CD8-positive, alpha-beta memory T cell (primary cell): ENCODE measurements around the gene ANO6. TPM values are rescaled to one million over a fixed set of nuclear protein-coding genes. Genes with fewer than 3 reads are reported as not detected.

ENCODE experiments used
- CTCF ChIA-PET: fragments of 350-600 bp; sonication (Branson Sonifier 250); formaldehyde crosslinking; loops from one replicate; lab custom pipeline; 2021; ENCODE audit warnings: antibody characterized with exemption; lab: Charles Lee
- POLR2A ChIA-PET: fragments of 350-600 bp; sonication (Branson Sonifier 250); formaldehyde crosslinking; loops from one replicate; lab custom pipeline; 2021; ENCODE audit warnings: antibody characterized with exemption; lab: Charles Lee
- DNase-seq, 5 donors: peaks; one replicate each; pipeline versions ENCODE4 v3.0.0 to v3.0.0-alpha.2; 2020 to 2022; ENCODE audit warnings: mixed read lengths in 1 of 5
- H3K27ac ChIP-seq: one replicate; pipeline ENCODE4 v1.7.0; 2013; ENCODE audit warnings: low read depth, mild to moderate bottlenecking, low read length, moderate library complexity
- H3K27me3 ChIP-seq: 2 replicates; pipeline ENCODE4 v1.7.0; 2013; ENCODE audit warnings: low read length, mild to moderate bottlenecking; ENCODE audit not compliant: insufficient read depth, poor library complexity, severe bottlenecking
- H3K36me3 ChIP-seq: 2 replicates; pipeline ENCODE4 v1.7.0; 2013; ENCODE audit warnings: mild to moderate bottlenecking, low read length, moderate library complexity; ENCODE audit not compliant: insufficient read depth
- H3K4me1 ChIP-seq: 2 replicates; pipeline ENCODE4 v1.7.0; 2013; ENCODE audit warnings: mild to moderate bottlenecking, low read length, moderate library complexity; ENCODE audit not compliant: insufficient read depth
- H3K4me3 ChIP-seq: 2 replicates; pipeline ENCODE4 v1.7.0; 2013; ENCODE audit warnings: mild to moderate bottlenecking, low read length
- H3K9me3 ChIP-seq: 2 replicates; pipeline ENCODE4 v1.7.0; 2013; ENCODE audit warnings: mild to moderate bottlenecking, low read length
- H3K27ac Mint-ChIP-seq, 8 donors: one replicate each; pipeline ENCODE4 v1.8.0; 2020 to 2021; ENCODE audit warnings: mixed read lengths in 8 of 8, mild to moderate bottlenecking in 6 of 8, inconsistent platforms in 3 of 8, moderate library complexity in 3 of 8
- H3K27me3 Mint-ChIP-seq, 2 donors: one replicate each; pipeline ENCODE4 v1.8.0; 2020 to 2021; ENCODE audit warnings: mixed read lengths in 2 of 2, mild to moderate bottlenecking in 1 of 2, moderate library complexity in 1 of 2
- H3K36me3 Mint-ChIP-seq, 3 donors: one replicate each; pipeline ENCODE4 v1.8.0; 2020 to 2021; ENCODE audit warnings: mixed read lengths in 3 of 3, inconsistent platforms in 1 of 3, mild to moderate bottlenecking in 1 of 3
- H3K4me1 Mint-ChIP-seq, 3 donors: one replicate each; pipeline ENCODE4 v1.8.0; 2020 to 2021; ENCODE audit warnings: mixed read lengths in 3 of 3, inconsistent platforms in 1 of 3, mild to moderate bottlenecking in 1 of 3
- H3K4me3 Mint-ChIP-seq, 7 donors: one replicate each; pipeline ENCODE4 v1.8.0; 2020 to 2021; ENCODE audit warnings: mixed read lengths in 7 of 7, mild to moderate bottlenecking in 6 of 7, moderate library complexity in 4 of 7, inconsistent platforms in 2 of 7
- H3K9me3 Mint-ChIP-seq, 5 donors: one replicate each; pipeline ENCODE4 v1.8.0; 2020 to 2022; ENCODE audit warnings: mixed read lengths in 5 of 5, mild to moderate bottlenecking in 3 of 5, moderate library complexity in 2 of 5, inconsistent platforms in 1 of 5
- polyA plus RNA-seq: library from polyadenylated mRNA; unstranded; fragments of 300-500 nt; fragmentation: Illumina TruSeq; gene quantifications from one replicate; pipeline ENCODE4 v1.2.3, GENCODE V29; 2021
- total RNA-seq, 2 experiments: library from RNA; stranded (reverse); gene quantifications; one replicate each; pipeline ENCODE4 v1.2.3, GENCODE V29; 2021

Gene ANO6
- total and polyA plus RNA-seq, 3 experiments from 2014 or later = 19.7 to 26.1 (median 20.0) TPM

DNA sequence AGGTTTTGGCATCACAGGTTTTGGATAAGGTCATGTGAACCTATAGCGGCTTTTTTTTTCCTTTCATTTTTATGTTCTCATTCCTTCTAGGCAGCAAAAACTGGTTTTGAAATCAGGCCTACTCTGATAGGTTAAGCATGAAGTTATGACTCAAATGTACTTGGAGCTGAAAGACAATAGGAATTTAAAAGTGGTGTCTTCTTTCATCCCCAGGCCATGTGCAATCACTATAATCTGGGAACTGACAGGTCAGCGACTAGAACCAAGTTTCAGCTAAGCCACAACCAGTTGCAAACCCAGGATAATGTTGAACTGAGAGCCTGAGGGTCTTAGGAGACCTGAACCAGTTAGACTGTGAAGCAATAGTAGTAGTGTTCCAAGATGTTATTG is 74.3 kb downstream of the ANO6 start:
- Histone ChIP-seq H3K9me3 (no peaks in the 10 kb centered on the region), H3K27me3 (no peaks in the 10 kb centered on the region), H3K27ac (no peak overlapping the region), H3K36me3 (no peaks in the 10 kb centered on the region), H3K4me1 (no peaks in the 10 kb centered on the region), H3K4me3 (no peak overlapping the region)
- peaks cover 0 to 19% (median 7%) of the 10 kb centered on the region in 3 donors for H3K4me1 Mint-ChIP-seq
- H3K27me3 Mint-ChIP-seq = no peaks in the 10 kb centered on the region
- no peaks in the 10 kb centered on the region for H3K9me3 Mint-ChIP-seq
- no peak for DNase-seq
- no peak overlapping the region for H3K4me3 Mint-ChIP-seq
- POLR2A ChIA-PET = no interaction called here
- H3K27ac Mint-ChIP-seq = no peak overlapping the region
- H3K36me3 Mint-ChIP-seq = peaks cover 0 to 5% (median 3%) of the 10 kb centered on the region in 3 donors
- CTCF ChIA-PET = no interaction called here

DNA sequence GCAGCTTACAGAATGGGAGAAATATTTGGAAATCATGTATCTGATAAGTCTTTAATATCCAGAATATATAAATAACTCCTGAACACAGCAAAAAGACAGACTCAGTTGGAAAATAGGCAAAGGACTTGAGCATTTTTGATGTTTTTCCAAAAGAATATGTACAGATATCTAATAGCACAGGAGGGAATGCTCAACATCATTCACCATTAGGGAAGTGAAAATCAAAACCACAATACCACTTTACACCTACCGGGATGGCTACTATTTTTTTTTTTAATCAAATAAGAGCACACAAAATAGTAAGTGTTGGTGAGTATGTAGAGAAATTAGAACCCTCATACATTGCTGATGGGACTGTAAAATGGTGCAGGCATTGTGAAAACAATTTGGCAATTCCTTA is 75.6 kb downstream of the ANO6 start:
- Mint-ChIP-seq H3K9me3 (no peaks in the 10 kb centered on the region), H3K27ac (no peak overlapping the region), H3K36me3 (peaks cover 0 to 8% (median 3%) of the 10 kb centered on the region in 3 donors), H3K4me1 (peaks cover 4 to 19% (median 7%) of the 10 kb centered on the region in 3 donors), H3K27me3 (no peaks in the 10 kb centered on the region), H3K4me3 (no peak overlapping the region)
- no peak for DNase-seq
- ChIA-PET CTCF (interaction anchor here (0.9 kb wide), 1 partner anchor 13 kb away, joined by 3 read pairs; no protein-coding TSS in a partner anchor), POLR2A (no interaction called here)
- no peak overlapping the region for H3K4me3 ChIP-seq
- no peaks in the 10 kb centered on the region for H3K4me1 ChIP-seq
- H3K36me3 ChIP-seq = no peaks in the 10 kb centered on the region
- H3K9me3 ChIP-seq = no peaks in the 10 kb centered on the region
- H3K27me3 ChIP-seq = no peaks in the 10 kb centered on the region
- no peak overlapping the region for H3K27ac ChIP-seq

DNA sequence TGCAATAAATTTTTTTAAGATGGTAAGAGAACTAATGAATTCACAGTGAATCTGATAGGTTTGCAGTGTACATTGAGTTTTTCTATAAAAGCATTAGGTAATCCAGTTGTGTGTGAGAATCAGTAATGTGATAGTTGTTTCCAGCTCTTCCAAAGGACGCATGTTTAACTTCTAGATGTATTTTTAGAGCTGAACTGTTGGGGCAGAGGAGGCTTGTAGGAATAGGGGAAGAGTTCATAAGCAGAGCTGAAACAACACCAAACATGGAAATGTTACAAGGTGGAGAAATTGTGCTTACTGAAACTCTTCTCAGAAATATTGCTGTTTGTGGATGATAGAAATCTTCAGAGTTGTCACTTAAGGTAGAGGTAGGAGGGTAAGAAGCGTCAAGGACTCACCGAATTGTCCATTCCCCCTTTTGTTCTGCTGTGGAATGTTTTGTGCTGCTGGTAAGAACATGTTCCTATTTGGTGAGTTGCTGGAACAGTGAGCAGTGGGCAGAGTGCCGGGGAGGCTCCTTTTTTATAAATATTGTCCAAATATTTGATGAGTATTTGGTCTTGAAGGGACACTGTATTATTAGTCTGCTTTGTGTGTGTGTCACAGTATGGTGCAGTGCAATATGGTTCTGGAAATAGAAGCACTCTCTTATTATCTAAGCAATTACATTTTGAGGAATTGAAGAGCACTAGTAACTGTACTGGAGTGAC is 76.7 kb downstream of the ANO6 start:
- Histone ChIP-seq H3K4me1 (no peaks in the 10 kb centered on the region), H3K27me3 (no peaks in the 10 kb centered on the region), H3K9me3 (no peaks in the 10 kb centered on the region), H3K36me3 (no peaks in the 10 kb centered on the region), H3K4me3 (no peak overlapping the region), H3K27ac (no peak overlapping the region)
- Mint-ChIP-seq H3K9me3 (no peaks in the 10 kb centered on the region), H3K27me3 (no peaks in the 10 kb centered on the region), H3K27ac (no peak overlapping the region), H3K4me3 (no peak overlapping the region), H3K36me3 (peaks cover 0 to 8% (median 3%) of the 10 kb centered on the region in 3 donors), H3K4me1 (peaks cover 4 to 19% (median 7%) of the 10 kb centered on the region in 3 donors)
- no peak for DNase-seq
- CTCF ChIA-PET = no interaction called here
- POLR2A ChIA-PET = no interaction called here

DNA sequence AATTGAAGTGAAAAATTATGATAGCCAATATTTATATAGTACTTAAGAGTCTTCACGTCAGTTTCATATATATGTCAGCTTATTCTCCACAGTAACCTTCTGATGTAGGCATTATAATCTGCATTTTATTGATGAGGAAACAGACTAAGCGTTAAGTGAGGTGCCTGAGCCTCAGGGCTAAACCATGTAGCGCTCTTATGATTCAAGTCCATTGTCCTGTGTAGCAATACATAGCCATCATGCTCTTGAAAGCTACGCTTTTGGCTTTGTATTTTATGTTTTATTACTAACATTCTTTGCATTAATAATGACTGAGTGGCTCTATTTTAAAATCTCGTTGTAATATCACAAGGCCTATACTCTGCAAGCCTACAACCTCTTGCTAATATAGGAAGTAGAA is 79.0 kb downstream of the ANO6 start:
- CTCF ChIA-PET = no interaction called here
- no peaks in the 10 kb centered on the region for H3K27me3 ChIP-seq
- DNase-seq = no peak
- H3K4me3 Mint-ChIP-seq = no peak overlapping the region
- peaks cover 4 to 19% (median 7%) of the 10 kb centered on the region in 3 donors for H3K4me1 Mint-ChIP-seq
- H3K4me1 ChIP-seq = no peaks in the 10 kb centered on the region
- H3K27ac Mint-ChIP-seq = no peak overlapping the region
- no peaks in the 10 kb centered on the region for H3K27me3 Mint-ChIP-seq
- H3K4me3 ChIP-seq = no peak overlapping the region
- no peaks in the 10 kb centered on the region for H3K9me3 ChIP-seq
- H3K27ac ChIP-seq = no peak overlapping the region
- H3K36me3 ChIP-seq = no peaks in the 10 kb centered on the region
- H3K9me3 Mint-ChIP-seq = no peaks in the 10 kb centered on the region
- POLR2A ChIA-PET = no interaction called here
- peaks cover 0 to 9% (median 3%) of the 10 kb centered on the region in 3 donors for H3K36me3 Mint-ChIP-seq

DNA sequence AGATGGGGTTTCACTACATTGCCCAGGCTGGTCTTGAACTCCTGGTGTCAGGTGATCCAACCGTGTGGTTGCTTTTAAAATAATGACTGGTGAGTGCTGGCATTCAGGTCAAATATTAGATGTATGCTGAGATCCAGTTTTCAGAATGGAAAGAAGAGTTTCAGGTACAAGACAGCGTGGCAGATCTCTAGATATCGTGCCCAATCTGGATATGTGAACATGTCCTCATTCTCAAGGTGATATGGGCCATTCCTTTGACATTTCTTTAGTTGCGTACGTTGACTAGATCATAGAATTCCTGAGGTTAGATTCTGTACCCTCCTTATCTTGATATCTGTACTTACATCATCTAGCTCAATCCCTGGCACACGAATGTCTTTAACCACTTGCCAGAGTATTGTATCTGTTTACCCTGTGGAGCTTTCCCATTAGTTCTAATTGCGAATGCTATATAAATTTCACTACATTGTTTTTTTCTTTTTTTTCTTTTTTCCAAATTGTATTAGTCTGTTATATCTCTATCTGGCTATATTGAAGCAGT is 80.2 kb downstream of the ANO6 start:
- no peaks in the 10 kb centered on the region for H3K4me1 ChIP-seq
- no peak overlapping the region for H3K27ac ChIP-seq
- H3K36me3 ChIP-seq = no peaks in the 10 kb centered on the region
- ChIA-PET POLR2A (no interaction called here), CTCF (no interaction called here)
- no peaks in the 10 kb centered on the region for H3K27me3 ChIP-seq
- Mint-ChIP-seq H3K9me3 (no peaks in the 10 kb centered on the region), H3K27me3 (no peaks in the 10 kb centered on the region), H3K4me1 (peaks cover 4 to 16% (median 4%) of the 10 kb centered on the region in 3 donors), H3K36me3 (peaks cover 0 to 6% (median 0%) of the 10 kb centered on the region in 3 donors), H3K4me3 (no peak overlapping the region), H3K27ac (no peak overlapping the region)
- H3K9me3 ChIP-seq = no peaks in the 10 kb centered on the region
- no peak for DNase-seq
- H3K4me3 ChIP-seq = no peak overlapping the region

DNA sequence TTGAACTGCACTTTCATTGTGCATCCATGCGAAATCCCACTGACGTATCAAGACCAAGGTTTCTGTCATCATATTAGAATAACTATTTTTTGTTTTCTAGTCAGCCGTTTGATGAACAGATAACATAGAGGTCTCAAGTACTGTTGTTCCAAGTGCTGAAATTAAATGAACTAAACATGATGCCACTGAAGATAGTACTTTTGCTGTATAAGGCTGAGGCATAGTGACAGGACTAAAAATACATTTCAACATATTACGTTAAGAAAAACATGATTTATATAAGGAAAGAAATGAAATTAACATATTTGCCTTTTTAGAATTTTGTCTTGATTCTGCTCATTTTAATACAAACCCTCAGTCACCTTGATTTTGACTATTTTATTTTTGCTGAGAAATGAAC is 82.2 kb downstream of the ANO6 start:
- H3K27me3 Mint-ChIP-seq = no peaks in the 10 kb centered on the region
- H3K27ac Mint-ChIP-seq = no peak overlapping the region
- H3K9me3 ChIP-seq = no peaks in the 10 kb centered on the region
- DNase-seq = no peak
- no peaks in the 10 kb centered on the region for H3K4me1 ChIP-seq
- H3K36me3 Mint-ChIP-seq = peaks cover 0 to 6% (median 4%) of the 10 kb centered on the region in 3 donors
- no peak overlapping the region for H3K27ac ChIP-seq
- H3K9me3 Mint-ChIP-seq = no peaks in the 10 kb centered on the region
- H3K4me3 ChIP-seq = no peak overlapping the region
- H3K36me3 ChIP-seq = no peaks in the 10 kb centered on the region
- no peak overlapping the region for H3K4me3 Mint-ChIP-seq
- H3K4me1 Mint-ChIP-seq = peaks cover 2 to 9% (median 4%) of the 10 kb centered on the region in 3 donors
- no peaks in the 10 kb centered on the region for H3K27me3 ChIP-seq
- POLR2A ChIA-PET = no interaction called here
- CTCF ChIA-PET = no interaction called here

DNA sequence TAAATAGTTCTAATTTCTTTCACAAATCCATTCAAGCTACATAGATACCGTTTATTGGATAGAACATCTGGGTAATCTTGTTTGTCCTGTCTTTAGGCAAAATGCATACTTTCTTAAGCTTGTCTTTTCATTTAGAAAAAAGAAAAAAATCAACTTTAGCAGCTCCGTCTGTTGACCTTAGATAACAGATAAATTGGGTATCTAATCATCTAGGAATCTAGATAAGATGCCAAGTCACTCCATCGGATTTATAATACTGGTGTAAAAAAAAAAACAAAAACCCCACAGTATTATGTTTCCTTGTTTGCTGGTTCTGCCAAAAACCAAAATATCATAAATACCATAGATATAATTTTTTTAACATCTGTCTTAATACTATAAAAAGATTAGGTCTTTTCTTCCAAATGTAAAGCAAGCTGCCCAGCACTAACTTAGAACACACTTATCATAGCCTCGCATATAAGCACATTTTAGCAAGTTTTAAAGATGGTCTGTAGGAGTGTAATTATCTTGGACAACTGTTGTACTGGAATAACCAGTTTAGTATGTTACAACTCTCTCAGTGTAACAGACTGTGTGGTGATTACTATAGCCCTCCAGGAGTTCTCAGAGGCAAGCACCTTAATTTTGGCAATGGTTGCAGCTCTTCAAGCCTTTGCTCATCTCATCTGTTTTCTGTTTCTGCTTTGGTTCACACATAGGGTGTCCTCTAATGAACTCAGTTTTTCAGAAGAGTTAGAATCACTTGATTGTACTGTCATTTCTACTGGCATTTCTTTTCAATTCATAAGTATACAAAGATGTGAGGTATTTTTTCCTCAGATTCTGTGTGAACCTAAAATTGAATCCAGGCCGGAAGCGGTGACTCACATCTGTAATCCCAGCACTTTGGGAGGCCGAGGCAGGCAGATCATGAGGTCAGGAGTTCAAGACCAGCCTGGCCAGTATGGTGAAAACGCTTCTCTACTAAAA is 83.1 kb downstream of the ANO6 start:
- H3K36me3 ChIP-seq = no peaks in the 10 kb centered on the region
- H3K27me3 Mint-ChIP-seq = no peaks in the 10 kb centered on the region
- peaks cover 0 to 12% (median 9%) of the 10 kb centered on the region in 3 donors for H3K36me3 Mint-ChIP-seq
- no peak overlapping the region for H3K27ac Mint-ChIP-seq
- no peak overlapping the region for H3K4me3 Mint-ChIP-seq
- no peak overlapping the region for H3K4me3 ChIP-seq
- no peaks in the 10 kb centered on the region for H3K4me1 ChIP-seq
- no peaks in the 10 kb centered on the region for H3K27me3 ChIP-seq
- H3K9me3 Mint-ChIP-seq = no peaks in the 10 kb centered on the region
- no peaks in the 10 kb centered on the region for H3K9me3 ChIP-seq
- H3K27ac ChIP-seq = no peak overlapping the region
- CTCF ChIA-PET = no interaction called here
- peaks cover 2 to 5% (median 4%) of the 10 kb centered on the region in 3 donors for H3K4me1 Mint-ChIP-seq
- no peak for DNase-seq
- POLR2A ChIA-PET = no interaction called here
